ENCODE data around the gene EXOC4.

Gene EXOC4

GRCh38 chr7:133365917-133366316 lies 113.0 kb downstream of the EXOC4 start:
- no peak for DNase-seq

DNA sequence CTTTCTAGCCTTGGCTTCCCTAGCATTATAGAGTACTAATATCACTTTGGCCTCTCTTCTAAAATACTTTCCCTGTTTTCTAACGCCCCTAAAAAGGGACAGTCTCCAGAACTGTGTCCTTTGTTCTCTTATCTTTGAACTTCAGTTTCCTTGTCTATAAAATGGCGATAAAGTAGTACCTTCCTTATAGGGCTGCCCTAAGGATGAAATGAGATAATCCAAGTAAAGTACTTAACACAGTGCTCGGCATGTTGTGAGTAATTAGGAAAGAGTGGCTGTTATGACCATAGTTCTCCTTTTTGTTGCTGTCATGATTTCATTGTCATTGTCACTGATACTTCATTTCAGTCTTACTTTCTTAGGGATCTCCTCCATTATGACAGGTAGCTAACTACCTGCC lies 114.7 kb downstream of the EXOC4 start:
- no peak for DNase-seq

- no peak for DNase-seq
Measured at GRCh38 chr7:133369130-133369529, 116.3 kb downstream of the EXOC4 start.

DNA sequence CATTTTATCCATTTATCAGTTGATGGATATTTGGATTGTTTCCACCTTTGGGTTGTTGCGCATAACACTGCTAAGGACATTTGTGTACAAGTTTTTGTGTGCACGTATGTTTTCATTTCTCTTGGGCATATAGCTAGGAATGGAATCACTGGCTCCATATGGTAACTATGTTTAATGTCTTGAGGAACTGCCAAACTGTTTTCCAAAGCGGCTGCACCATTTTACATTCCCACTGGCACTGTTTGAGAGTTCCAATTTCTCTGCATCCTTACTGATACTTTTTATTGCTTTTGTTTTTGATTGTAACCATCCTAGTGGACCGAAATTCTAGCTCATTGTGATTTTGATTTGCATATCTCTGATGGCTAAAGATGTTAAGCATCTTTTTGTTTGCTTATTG lies 118.7 kb downstream of the EXOC4 start:
- DNase-seq, result no peak

GRCh38 chr7:133372337-133372736 lies 119.5 kb downstream of the EXOC4 start:
- no peak for DNase-seq

- no peak for DNase-seq
Measured at GRCh38 chr7:133376514-133376913, 123.6 kb downstream of the EXOC4 start.

DNA sequence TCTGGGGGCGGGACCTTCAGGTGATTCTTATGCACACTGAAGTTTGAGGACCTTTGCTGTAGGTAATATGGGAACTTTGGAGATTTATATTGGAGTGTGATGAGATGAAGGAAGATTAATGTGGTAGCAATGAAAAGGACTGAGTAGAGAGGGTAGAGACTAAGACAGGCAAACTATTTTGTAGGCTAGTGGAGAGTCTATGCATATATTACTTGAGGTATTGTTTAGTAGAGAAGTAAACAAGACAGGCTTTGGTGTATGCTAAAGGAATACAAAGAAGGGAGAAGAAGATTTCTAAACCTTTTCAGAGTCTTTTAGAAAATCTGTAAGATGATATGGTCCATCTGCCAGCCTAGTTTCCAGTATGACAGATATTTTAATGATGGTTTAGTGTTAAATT lies 129.1 kb downstream of the EXOC4 start:
- DNase-seq, result no peak

- DNase-seq, result no peak
Measured at GRCh38 chr7:133382775-133383559, 130.1 kb downstream of the EXOC4 start.

- no peak for DNase-seq
Measured at GRCh38 chr7:133386205-133386604, 133.3 kb downstream of the EXOC4 start.

DNA sequence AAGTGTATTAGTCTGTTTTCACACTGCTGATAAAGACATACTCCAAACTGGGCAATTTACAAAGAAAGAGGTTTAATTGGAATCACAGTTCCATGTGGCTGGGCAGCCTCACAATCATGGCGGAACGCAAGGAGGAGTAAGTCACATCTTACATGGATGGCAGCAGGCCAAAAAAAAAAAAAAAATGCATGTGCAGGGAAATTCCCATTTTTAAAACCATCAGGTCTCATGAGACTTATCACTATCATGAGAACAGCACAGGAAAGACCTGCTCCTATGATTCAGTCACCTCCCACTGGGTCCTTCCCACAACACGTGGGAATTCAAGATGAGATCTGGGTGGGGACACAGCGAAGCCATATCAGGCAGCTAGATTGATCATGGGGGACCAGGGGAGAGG lies 136.8 kb downstream of the EXOC4 start:
- no peak for DNase-seq

DNA sequence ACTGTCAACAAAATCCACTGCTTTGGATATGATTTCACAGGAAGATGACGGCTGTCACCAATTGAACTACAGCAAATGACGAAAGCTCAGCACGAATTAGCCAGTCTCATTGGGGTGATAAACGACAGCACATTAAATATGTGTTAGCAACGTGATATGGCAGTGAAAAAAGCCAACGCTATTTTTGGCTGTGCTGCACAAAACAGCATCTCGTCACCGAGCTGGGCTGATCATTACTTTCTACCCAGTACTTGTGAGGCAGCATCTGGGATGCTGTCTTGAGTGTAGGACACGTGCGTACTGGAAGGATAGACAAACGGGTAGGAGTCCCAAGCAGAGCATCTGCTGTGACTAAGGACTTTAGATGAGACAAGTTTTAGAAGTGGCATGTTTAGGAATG lies 138.3 kb downstream of the EXOC4 start:
- DNase-seq, result no peak

- no peak for DNase-seq
Measured at GRCh38 chr7:133394369-133394768, 141.5 kb downstream of the EXOC4 start.

GRCh38 chr7:133395551-133395950 lies 142.7 kb downstream of the EXOC4 start:
- DNase-seq, result no peak

DNA sequence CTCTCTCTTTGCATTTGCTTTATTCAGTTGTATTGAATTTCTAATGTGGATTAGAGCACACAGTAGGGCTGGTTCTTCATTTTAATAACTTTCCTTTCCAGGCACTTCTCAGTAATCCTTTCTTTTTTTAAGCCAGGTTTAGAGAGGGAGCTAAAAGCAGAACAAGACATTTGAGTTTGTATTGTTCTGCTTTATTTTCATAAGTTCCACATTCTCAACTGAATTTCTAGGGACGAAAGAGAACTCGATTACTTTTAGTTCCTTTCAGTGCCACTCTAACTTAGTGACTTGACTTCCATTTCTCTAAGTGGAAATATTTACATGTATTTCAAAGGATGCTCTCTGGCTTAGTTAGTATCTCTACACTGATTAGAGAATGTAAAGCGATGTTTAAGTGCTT lies 145.6 kb downstream of the EXOC4 start:
- DNase-seq, result no peak

- DNase-seq, result no peak
Measured at GRCh38 chr7:133401225-133401624, 148.3 kb downstream of the EXOC4 start.

GRCh38 chr7:133408212-133408611 lies 155.3 kb downstream of the EXOC4 start:
- DNase-seq, result no peak

- DNase-seq, result no peak
Measured at GRCh38 chr7:133409421-133409820, 156.5 kb downstream of the EXOC4 start.

DNA sequence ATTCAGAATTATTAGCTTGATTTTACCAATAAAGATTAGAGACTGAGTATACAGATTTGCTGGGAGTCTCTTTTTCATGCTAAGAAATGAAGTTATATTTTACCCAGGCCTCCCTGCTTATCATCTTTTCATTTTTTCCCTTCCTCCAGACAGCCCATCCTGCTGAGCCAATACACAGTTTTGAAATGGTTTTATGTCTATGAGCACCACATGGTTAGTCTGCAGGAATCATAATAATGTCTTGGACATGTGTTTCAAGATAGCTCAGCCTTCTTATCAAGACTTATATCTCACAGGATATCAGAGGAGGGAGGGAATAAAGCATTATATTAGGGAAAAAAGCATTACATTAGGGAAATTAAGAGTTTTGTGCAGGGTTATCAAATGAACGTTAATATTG lies 157.1 kb downstream of the EXOC4 start:
- DNase-seq, result no peak

DNA sequence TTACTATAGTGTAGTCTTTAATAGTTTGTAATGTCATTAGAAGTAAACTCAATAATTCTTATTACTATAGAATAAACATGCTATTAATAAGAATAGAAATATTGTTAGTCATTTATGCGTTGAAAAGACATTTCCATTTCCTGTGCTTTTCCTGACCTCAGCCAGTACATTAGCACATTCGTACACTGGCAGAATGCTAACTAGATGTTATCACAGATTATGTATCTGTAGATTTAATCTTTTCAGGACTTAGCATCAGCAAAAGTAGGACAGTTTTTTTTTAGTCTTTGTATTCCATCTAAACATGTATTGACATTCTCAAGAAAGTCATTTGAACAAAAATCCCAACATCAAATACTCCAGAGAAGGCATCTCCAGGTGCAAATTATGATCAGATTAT lies 158.5 kb downstream of the EXOC4 start:
- DNase-seq, result no peak

DNA sequence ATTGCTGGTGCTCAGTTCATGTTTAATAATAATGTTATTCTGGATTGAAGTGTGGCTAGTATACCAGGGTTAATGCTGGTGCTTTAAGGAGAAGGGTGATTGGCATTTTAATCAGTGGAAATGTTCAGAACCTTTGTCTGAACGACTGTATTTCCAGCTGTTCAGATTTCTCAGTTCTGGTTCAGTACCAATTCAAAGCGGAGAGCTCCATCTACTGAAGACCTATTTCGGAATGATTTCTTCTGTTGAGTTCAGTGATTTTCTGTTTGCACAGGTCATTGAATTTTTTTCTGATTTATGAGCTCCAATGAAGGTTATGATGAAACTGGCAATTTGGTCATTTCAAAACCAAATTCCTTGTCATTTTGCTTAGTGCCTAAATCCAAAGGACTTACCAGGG lies 160.1 kb downstream of the EXOC4 start:
- DNase-seq, result no peak

GRCh38 chr7:133419041-133419440 lies 166.2 kb downstream of the EXOC4 start:
- no peak for DNase-seq

DNA sequence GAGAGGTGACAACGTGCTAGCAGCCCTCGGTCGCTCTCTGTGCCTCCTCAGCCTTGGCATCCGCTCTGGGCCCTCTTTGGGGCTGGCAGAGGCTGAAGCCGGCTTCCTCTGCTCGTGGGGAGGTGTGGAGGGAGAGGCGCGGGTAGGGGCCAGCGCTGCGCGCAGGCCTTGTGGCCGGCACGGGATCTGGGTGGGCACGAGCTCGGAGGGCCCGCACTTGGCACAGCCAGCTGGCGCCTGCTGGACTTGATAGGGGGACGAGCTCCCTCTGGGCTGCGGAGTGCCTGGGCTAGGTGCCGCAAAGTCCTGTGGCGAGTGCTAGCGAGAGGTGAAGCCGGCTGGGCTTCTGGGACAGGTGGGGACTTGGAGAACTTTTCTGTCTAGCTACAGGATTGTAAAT lies 170.7 kb downstream of the EXOC4 start:
- no peak for DNase-seq

DNA sequence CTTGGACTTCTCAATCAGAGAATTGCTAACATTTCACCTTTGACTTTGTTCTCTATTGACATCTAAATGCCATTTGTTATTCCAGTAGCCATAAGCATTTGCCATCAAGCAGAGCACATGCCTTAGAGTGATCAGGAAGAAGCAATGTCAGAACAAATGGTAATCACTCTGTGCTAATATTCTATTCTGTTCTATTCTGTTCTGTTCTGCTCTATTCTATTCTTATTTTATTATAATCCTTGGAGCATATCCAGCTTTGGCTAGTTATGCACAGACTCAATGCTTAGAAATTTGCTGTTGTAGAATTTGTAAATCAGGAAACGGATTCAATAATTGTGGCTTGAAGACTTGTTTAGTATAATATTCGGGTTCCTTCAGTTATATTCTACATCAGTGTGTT lies 175.4 kb downstream of the EXOC4 start:
- no peak for DNase-seq

- no peak for DNase-seq
Measured at GRCh38 chr7:133428876-133429275, 176.0 kb downstream of the EXOC4 start.

DNA sequence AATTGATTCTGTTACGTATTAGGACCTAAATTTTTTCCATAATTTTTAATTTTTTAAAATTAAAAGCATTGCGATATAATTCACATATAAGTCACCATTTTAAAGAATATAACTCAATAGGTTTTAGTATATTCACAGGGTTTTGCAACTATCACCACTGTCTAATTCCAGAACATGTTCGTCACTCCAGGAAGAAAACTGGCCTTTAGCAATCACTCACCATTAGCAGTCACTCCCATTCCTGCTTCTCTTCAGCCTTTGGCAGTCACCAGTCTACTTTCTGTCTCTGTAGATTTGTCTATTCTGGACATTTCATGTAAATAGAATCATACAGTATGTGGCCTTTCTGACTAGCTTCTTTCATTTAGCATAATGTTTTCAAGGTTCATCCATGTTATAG lies 176.5 kb downstream of the EXOC4 start:
- DNase-seq, result no peak
